Body of pancreas (tissue), 4 donors: ENCODE results near the gene RALGAPA1.

Experiments used
- POLR2A ChIP-seq, 3 donors: fragments of 450-650 bp; IDR thresholded peaks; one replicate each; pipeline ENCODE4 v1.6.1; 2016; ENCODE audit warnings: antibody characterized with exemption in 3 of 3, mild to moderate bottlenecking in 2 of 3
- TF ChIP-seq, protein P1 (sequence below), 7 experiments: fragments of 450-650 bp in 4 of 7; fragments of 200-600 bp in 3 of 7; sonication (generic) in 3 of 7; IDR thresholded peaks; one replicate each; pipeline ENCODE4 v1.5.1; 2016 to 2019; ENCODE audit warnings: antibody characterized with exemption in 7 of 7

DNA sequence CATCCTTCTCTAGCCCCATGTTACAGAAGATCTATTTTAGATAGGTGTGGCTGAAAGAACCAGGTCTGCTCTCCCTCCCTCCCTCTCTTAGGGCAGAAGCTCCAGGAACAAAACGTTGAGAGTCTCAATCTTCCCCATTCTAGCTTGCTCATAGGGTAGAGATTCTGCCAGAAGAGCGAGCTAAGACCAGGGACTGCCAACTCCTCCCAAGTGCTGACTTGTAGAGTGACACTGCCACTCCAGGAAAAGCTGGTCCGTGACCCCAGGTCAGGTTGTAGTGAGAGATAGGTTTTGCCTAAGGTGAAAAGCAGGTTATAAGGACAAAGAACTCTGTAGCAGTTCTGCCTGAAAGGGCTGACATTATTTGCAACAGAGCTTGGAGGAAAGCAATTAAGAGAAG is 201.7 kb downstream of the RALGAPA1 start:
- TF ChIP-seq POLR2A (IDR thresholded peaks at IDR 0.05) = no peak
- TF ChIP-seq, protein P1, sequence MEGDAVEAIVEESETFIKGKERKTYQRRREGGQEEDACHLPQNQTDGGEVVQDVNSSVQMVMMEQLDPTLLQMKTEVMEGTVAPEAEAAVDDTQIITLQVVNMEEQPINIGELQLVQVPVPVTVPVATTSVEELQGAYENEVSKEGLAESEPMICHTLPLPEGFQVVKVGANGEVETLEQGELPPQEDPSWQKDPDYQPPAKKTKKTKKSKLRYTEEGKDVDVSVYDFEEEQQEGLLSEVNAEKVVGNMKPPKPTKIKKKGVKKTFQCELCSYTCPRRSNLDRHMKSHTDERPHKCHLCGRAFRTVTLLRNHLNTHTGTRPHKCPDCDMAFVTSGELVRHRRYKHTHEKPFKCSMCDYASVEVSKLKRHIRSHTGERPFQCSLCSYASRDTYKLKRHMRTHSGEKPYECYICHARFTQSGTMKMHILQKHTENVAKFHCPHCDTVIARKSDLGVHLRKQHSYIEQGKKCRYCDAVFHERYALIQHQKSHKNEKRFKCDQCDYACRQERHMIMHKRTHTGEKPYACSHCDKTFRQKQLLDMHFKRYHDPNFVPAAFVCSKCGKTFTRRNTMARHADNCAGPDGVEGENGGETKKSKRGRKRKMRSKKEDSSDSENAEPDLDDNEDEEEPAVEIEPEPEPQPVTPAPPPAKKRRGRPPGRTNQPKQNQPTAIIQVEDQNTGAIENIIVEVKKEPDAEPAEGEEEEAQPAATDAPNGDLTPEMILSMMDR (IDR thresholded peaks at IDR 0.05) = no peak
